Pancreas (tissue), 10 donors: ENCODE measurements around the gene AQP12B. TPM values are rescaled to one million over a fixed set of nuclear protein-coding genes. Genes with fewer than 3 reads are reported as not detected.
A peak's percentile ranks its signal among the peaks of the same experiment; 100 is the strongest.

Source experiments
- ATAC-seq, 4 donors: fragments of 200-7000 bp; cut with Tn5 transposase; one replicate each; pipeline versions ENCODE4 v1.8.0 to v1.9.1; 2020; ENCODE audit warnings: mild to moderate bottlenecking in 4 of 4, moderate library complexity in 4 of 4
- DNase-seq, 6 donors: peaks; one replicate each; pipeline ENCODE4 v3.0.0-alpha.2; 2020
- FAIRE-seq: peaks from 2 replicates; lab custom pipeline; 2012; peaks lifted over from hg19 to GRCh38; lab: Jason Lieb, UNC
- H3K27ac ChIP-seq, 4 donors: fragments of 200-600 bp; sonication (generic); 1 replicate in 3 of 4; 2 replicates in 1 of 4; pipeline versions ENCODE4 v1.5.0 to v1.8.0; 2020
- H3K27me3 ChIP-seq, 4 donors: fragments of 200-600 bp; one replicate each; pipeline ENCODE4 v1.8.0; 2021
- H3K36me3 ChIP-seq, 3 donors: fragments of 200-600 bp; sonication (generic) in 1 of 3; one replicate each; pipeline versions ENCODE4 v1.5.0 to v1.8.0; 2020 to 2021
- H3K4me1 ChIP-seq, 3 donors: fragments of 200-600 bp; one replicate each; pipeline ENCODE4 v1.8.0; 2021
- H3K4me3 ChIP-seq, 4 donors: fragments of 200-600 bp; sonication (generic) in 2 of 4; one replicate each; pipeline versions ENCODE4 v1.5.0 to v1.8.0; 2020 to 2021
- H3K9me3 ChIP-seq, 4 donors: fragments of 200-600 bp; one replicate each; pipeline ENCODE4 v1.8.0; 2021
- CTCF ChIP-seq, 4 donors: fragments of 200-600 bp; sonication (generic) in 3 of 4; IDR thresholded peaks; one replicate each; pipeline versions ENCODE4 v1.5.0 to v1.8.0; 2021; ENCODE audit warnings: antibody characterized with exemption in 4 of 4
- WGBS, 2 donors: extraction: QIAGEN DNeasy Blood & Tissue Kit; methylation state at CpG; one replicate each; pipeline ENCODE4 v1.1.7; 2013; 5-methylcytosine and 5-hydroxymethylcytosine counted together
- intact Hi-C, 3 donors: fragments of 100-400 bp; cut with DNase I; formaldehyde crosslinking; loops; one replicate each; pipeline versions ENCODE4 v1.11.1 to v1.14.2; 2022
- polyA plus RNA-seq, 2 donors: library from polyadenylated mRNA; stranded (reverse); fragments of 200-250 nt; gene quantifications; one replicate each; pipeline ENCODE4 v1.2.3, GENCODE V29; 2013
- total RNA-seq, 6 donors: library from RNA; stranded (reverse); fragmentation: NEBNext Ultra II Directional in 4 of 6; extraction: Animal tissue kit (Norgen Biotek cat#: 25700) in 4 of 6; gene quantifications; one replicate each; pipeline versions ENCODE4 v1.2.1 to v1.2.4, GENCODE V29; 2021 to 2023
- donor health status: healthy with polysubstance abuse.
- donor health status: DM: no; HTN: no; CAD: no; lungs with moderate emphysema.
- donor health status: DM: no; HTN: no; CAD: no.
- donor health status: control.
- donor health status: control.
- donor health status: Bipolar disorder and iron deficiency.
- donor health status: DM: yes; HTN: yes; CAD: no.
- donor health status: DM: no; HTN: no; CAD: no.
- donor health status: DM: no; HTN: no; CAD: no.
- donor health status: DM: yes; HTN: yes; CAD: no.

Gene AQP12B
- total and polyA plus RNA-seq, 8 donors = 54.2 to 240 (median 154) TPM

DNA sequence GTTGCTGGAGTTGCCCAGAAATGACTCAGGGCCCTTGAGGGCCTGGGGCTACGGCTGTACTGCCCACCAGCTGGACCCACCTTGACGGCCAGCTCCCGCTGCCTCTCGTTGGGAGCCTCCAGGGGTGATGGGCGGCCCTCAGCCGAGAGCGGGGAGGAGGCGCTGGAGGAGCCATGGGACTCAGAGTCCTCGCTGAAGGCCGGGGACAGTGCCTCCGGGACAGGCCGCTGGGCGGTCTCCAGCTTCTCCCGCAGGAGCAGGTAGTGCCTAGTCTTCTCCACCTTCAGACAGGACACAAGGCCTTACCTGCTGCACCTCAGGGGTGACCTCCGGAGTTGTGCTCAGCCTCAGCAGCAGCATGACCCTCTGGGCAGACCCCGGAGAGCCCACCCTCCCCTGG lies 39.7 kb upstream of the AQP12B start:
- H3K36me3 ChIP-seq = peaks cover 0 to 4% (median 0%) of the 10 kb centered on the region in 3 donors
- no peaks in the 10 kb centered on the region for H3K4me1 ChIP-seq
- intact Hi-C loops = no loop called here
- FAIRE-seq (no peak), DNase-seq (peak in 1 of 6 donors; percentile 69), ATAC-seq (no peak)
- H3K27me3 ChIP-seq = no peaks in the 10 kb centered on the region
- H3K9me3 ChIP-seq = no peaks in the 10 kb centered on the region
- WGBS, 2 donors = 89 to 92% methylated on average over 16 of the region's 16 CpGs
- no peak for TF ChIP-seq CTCF (IDR thresholded peaks at IDR 0.05)
- H3K4me3 ChIP-seq = no peak overlapping the region
- H3K27ac ChIP-seq = no peak overlapping the region

DNA sequence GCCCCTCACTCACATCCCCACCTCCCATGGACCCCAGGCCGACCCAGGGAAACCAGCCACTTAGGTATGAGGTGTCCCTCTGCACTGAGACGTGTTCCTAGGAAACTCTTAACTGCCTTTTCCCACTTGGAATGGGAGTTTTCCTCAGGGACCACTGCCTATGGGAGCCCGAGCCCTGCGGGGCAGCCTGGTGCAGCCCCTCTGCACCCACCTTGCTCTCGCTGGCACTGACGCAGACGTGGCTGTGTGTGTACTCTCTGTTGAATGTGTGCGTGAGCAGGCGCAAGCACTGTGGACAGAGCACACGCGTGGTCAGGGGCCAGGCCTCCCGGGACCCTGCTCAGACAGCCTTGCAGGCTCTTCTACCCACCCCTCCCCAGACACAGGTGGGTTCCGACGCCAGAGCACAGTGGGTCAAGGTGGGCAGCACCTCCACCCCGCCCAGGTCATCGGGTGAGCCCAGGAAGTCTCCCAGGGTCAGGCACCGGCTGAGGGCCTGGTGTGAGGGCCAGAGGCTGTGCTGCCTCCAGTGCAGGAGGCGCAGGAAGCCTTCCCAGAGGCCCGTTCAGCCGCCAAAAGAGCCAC lies 39.0 kb upstream of the AQP12B start:
- FAIRE-seq (no peak), DNase-seq (peak in 1 of 6 donors; percentile 50), ATAC-seq (no peak)
- intact Hi-C loops = no loop called here
- no peak for TF ChIP-seq CTCF (IDR thresholded peaks at IDR 0.05)
- Histone ChIP-seq H3K36me3 (peaks cover 0 to 4% (median 0%) of the 10 kb centered on the region in 3 donors), H3K4me3 (no peak overlapping the region), H3K27me3 (no peaks in the 10 kb centered on the region), H3K4me1 (no peaks in the 10 kb centered on the region), H3K9me3 (no peaks in the 10 kb centered on the region), H3K27ac (no peak overlapping the region)
- WGBS, 2 donors = 90 to 94% methylated on average over 20 of the region's 20 CpGs

GRCh38 chr2:240720686-240721595 lies 38.3 kb upstream of the AQP12B start:
- no peaks in the 10 kb centered on the region for H3K27me3 ChIP-seq
- ATAC-seq (no peak), DNase-seq (peak in 2 of 6 donors; percentile 26 to 66), FAIRE-seq (no peak)
- H3K9me3 ChIP-seq = no peaks in the 10 kb centered on the region
- no peaks in the 10 kb centered on the region for H3K4me1 ChIP-seq
- 87 to 91% methylated on average over 25 of the region's 25 CpGs for WGBS, 2 donors
- no peak overlapping the region for H3K4me3 ChIP-seq
- no peak for TF ChIP-seq CTCF (IDR thresholded peaks at IDR 0.05)
- H3K36me3 ChIP-seq = no peaks in the 10 kb centered on the region
- no peak overlapping the region for H3K27ac ChIP-seq
- intact Hi-C loops = no loop called here

DNA sequence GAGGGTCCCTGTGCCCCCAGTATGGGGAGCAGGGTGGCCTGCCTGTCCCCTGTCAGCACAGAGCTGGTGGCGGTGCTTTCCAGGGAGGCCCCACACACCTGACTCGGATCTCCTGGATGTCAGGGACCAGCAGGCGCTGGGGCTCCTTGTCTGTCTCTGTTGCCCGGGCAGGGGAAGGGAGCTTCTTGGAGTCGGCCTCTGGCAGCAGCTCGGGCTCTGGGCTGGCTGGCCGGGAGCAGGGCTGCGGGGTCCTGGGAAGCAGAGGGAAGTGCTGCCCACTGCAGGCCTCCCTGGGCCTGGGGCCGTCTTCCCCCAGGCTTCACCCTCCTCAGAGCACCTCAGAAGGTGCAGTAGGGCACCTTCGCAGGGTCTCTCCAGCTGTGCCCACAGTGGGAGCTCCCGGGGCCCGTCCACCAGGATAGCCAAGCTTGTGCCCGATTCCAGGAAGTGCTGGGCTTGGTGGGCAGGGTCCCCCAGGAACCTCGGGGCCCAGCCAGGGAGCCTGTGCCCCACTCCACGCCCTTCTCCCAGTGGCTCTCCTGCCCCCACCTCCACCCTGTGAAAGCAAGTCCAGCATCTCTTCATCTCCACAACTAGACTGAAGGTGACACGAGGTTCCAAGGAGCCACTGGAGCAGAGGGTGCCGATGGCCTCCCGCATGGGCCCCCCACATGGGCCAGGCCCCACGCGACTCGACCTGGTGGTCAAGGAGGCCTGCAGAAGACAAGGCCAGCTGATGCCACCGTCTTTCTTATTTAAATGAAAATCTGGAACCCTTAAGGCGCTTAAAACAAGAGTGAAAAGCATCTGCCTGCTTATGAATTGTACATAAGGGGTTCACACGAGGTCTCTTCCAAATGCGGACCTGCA lies 37.2 kb upstream of the AQP12B start:
- Histone ChIP-seq H3K9me3 (no peaks in the 10 kb centered on the region), H3K4me3 (no peak overlapping the region), H3K4me1 (no peaks in the 10 kb centered on the region), H3K27ac (no peak overlapping the region), H3K36me3 (no peaks in the 10 kb centered on the region), H3K27me3 (no peaks in the 10 kb centered on the region)
- peak in 2 of 6 donors; percentile 16 to 73 for DNase-seq
- intact Hi-C loops = no loop called here
- no peak for TF ChIP-seq CTCF (IDR thresholded peaks at IDR 0.05)
- ATAC-seq = no peak
- no peak for FAIRE-seq
- WGBS, 2 donors = 85 to 89% methylated on average over 25 of the region's 25 CpGs
